Right atrium auricular region (tissue), 2 donors: ENCODE data around the gene RLN1. TPM values are rescaled to one million over a fixed set of nuclear protein-coding genes. Genes with fewer than 3 reads are reported as not detected.
"Not testable (repeated sequence)": the region's sequence is repeated elsewhere in the genome, so short reads cannot be mapped to it uniquely, and the experiment has no call there.

ENCODE experiments used
- DNase-seq: peaks from one replicate; pipeline ENCODE4 v3.0.0-alpha.2; 2019; ENCODE audit warnings: low spot score
- H3K27ac ChIP-seq, 2 donors: fragments of 200-600 bp; sonication (generic); 1 replicate in 1 of 2; 2 replicates in 1 of 2; pipeline ENCODE4 v1.5.1; 2016 to 2019
- H3K27me3 ChIP-seq, 2 donors: fragments of 200-600 bp; sonication (generic); one replicate each; pipeline versions ENCODE4 v1.5.1 to v1.6.0; 2017 to 2019
- H3K36me3 ChIP-seq: fragments of 200-600 bp; sonication (generic); one replicate; pipeline ENCODE4 v1.5.1; 2016
- H3K4me1 ChIP-seq, 2 donors: fragments of 200-600 bp; sonication (generic); one replicate each; pipeline versions ENCODE4 v1.5.1 to v1.6.0; 2017 to 2019
- H3K4me3 ChIP-seq, 2 donors: fragments of 200-600 bp; sonication (generic); 1 replicate in 1 of 2; 2 replicates in 1 of 2; pipeline ENCODE4 v1.5.1; 2017 to 2019; ENCODE audit warnings: mild to moderate bottlenecking in 1 of 2, moderate library complexity in 1 of 2
- H3K9me3 ChIP-seq, 2 donors: fragments of 200-600 bp; sonication (generic); one replicate each; pipeline ENCODE4 v1.5.1; 2019
- total RNA-seq, 2 donors: library from RNA; depleted of rRNA; stranded (reverse); fragments of >200 nt; gene quantifications; one replicate each; pipeline ENCODE4 v1.1.0, GENCODE V29; 2016
- TF ChIP-seq, protein P1 (sequence below), 2 donors: fragments of 200-600 bp; sonication (generic); IDR thresholded peaks; one replicate each; pipeline ENCODE4 v1.5.1; 2019; ENCODE audit warnings: antibody characterized with exemption in 2 of 2

The RLN1 gene
- total RNA-seq, 2 donors from 2014 or later, result 0.71 TPM; not detected in 1

GRCh38 chr9:5336688-5337087 is 3.0 kb downstream of the RLN1 start:
- Histone ChIP-seq H3K4me3 (no peak overlapping the region), H3K9me3 (no peaks in the 10 kb centered on the region), H3K4me1 (peaks cover 0 to 3% of the 10 kb centered on the region in 2 donors), H3K27me3 (no peaks in the 10 kb centered on the region), H3K36me3 (no peaks in the 10 kb centered on the region), H3K27ac (no peak overlapping the region)
- TF ChIP-seq, protein P1, sequence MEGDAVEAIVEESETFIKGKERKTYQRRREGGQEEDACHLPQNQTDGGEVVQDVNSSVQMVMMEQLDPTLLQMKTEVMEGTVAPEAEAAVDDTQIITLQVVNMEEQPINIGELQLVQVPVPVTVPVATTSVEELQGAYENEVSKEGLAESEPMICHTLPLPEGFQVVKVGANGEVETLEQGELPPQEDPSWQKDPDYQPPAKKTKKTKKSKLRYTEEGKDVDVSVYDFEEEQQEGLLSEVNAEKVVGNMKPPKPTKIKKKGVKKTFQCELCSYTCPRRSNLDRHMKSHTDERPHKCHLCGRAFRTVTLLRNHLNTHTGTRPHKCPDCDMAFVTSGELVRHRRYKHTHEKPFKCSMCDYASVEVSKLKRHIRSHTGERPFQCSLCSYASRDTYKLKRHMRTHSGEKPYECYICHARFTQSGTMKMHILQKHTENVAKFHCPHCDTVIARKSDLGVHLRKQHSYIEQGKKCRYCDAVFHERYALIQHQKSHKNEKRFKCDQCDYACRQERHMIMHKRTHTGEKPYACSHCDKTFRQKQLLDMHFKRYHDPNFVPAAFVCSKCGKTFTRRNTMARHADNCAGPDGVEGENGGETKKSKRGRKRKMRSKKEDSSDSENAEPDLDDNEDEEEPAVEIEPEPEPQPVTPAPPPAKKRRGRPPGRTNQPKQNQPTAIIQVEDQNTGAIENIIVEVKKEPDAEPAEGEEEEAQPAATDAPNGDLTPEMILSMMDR (IDR thresholded peaks at IDR 0.05), result no peak
- no peak for DNase-seq

DNA sequence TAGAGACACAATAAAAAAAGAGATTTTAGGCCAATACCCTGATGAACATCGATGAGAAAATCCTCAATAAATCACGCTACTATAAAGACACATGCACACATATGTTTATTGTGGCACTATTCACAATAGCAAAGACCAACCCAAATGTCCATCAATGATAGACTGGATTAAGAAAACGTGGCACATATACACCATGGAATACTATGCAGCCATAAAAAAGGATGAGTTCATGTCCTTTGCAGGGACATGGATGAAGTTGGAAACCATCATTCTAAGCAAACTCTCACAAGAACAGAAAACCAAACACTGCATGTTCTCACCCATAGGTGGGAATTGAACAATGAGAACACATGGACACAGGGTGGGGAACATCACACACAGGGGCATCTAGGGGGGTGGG is 8.4 kb downstream of the RLN1 start:
- H3K4me1 ChIP-seq, DNase-seq, H3K27me3 ChIP-seq, H3K36me3 ChIP-seq, H3K9me3 ChIP-seq, H3K27ac ChIP-seq, H3K4me3 ChIP-seq: not testable (repeated sequence)

- DNase-seq, result no peak
- Histone ChIP-seq H3K27ac (no peak overlapping the region), H3K36me3 (no peaks in the 10 kb centered on the region), H3K27me3 (no peaks in the 10 kb centered on the region), H3K4me1 (no peaks in the 10 kb centered on the region), H3K4me3 (peak overlapping the region in 1 of 2 donors; percentile 7), H3K9me3 (no peaks in the 10 kb centered on the region)
- TF ChIP-seq, protein P1 (IDR thresholded peaks at IDR 0.05), result no peak
Measured at GRCh38 chr9:5326893-5327548, 12.7 kb downstream of the RLN1 start.

GRCh38 chr9:5326187-5326586 is 13.5 kb downstream of the RLN1 start:
- DNase-seq, result no peak
- TF ChIP-seq, protein P1 (IDR thresholded peaks at IDR 0.05), result no peak
- Histone ChIP-seq H3K36me3 (no peaks in the 10 kb centered on the region), H3K9me3 (no peaks in the 10 kb centered on the region), H3K27ac (no peak overlapping the region), H3K4me1 (no peaks in the 10 kb centered on the region), H3K27me3 (no peaks in the 10 kb centered on the region), H3K4me3 (no peak overlapping the region)

DNA sequence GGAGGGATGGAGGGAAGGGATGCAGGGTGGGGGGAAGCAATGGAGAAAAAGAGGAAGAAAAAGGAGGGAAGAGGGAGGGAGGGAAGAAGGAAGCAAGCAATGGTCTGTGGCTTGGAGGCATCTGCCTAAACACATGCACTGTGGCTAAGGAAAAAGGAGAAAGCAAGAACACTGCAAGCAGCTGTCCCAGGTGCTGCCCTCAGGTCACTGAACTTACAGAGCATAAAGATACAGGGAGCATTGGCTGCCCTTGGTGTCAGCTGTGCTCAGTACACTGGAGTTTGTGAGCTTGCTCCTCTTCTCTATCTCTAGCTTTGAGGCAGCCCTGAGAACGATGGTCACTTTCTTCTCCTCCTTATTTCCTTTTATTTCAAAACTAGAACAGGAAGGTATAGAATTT is 18.1 kb downstream of the RLN1 start:
- not testable (repeated sequence) for H3K4me3 ChIP-seq, H3K9me3 ChIP-seq, H3K36me3 ChIP-seq, H3K4me1 ChIP-seq, H3K27me3 ChIP-seq, H3K27ac ChIP-seq, DNase-seq

DNA sequence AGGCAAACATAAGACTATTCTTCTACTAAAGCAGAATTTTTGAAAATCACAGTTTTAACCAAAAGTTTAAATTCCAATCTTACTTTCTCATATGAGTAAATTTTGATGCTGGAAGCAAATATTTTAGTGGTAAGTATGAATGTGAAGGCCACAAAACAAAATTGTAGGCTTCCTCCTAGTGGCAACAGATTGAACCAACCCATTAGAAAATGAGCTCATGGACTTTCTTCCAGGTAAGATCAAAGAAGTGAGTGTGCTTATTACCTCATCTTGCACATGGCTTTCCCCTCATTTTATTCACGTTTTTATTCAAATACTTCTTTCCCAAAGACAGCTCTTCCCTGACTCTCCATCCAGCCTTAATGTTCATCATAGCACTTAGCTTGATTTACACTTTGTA is 18.6 kb downstream of the RLN1 start:
- Histone ChIP-seq H3K27me3 (no peaks in the 10 kb centered on the region), H3K4me1 (no peaks in the 10 kb centered on the region), H3K27ac (no peak overlapping the region), H3K9me3 (peaks cover 0 to 6% of the 10 kb centered on the region in 2 donors), H3K4me3 (no peak overlapping the region), H3K36me3 (no peaks in the 10 kb centered on the region)
- TF ChIP-seq, protein P1 (IDR thresholded peaks at IDR 0.05), result no peak
- no peak for DNase-seq

DNA sequence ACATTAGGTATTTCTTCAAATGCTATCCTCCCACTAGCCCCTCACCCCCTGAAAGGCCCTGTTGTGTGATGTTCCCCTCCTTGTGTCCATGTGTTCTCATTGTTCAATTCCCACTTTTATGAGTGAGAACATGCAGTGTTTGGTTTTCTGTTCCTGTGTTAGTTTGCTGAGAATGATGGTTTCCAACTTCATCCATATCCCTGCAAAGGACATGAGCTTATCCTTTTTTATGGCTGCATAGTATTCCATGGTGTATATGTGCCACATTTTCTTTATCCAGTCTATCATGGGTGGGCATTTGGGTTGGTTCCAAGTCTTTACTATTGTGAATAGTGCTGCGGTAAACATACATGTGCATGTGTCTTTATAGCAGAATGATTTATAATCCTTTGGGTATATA is 23.3 kb downstream of the RLN1 start:
- not testable (repeated sequence) for H3K4me1 ChIP-seq, DNase-seq, H3K4me3 ChIP-seq, H3K27ac ChIP-seq, H3K36me3 ChIP-seq, H3K27me3 ChIP-seq
- H3K9me3 ChIP-seq, result peaks cover 0 to 21% of the 10 kb centered on the region in 2 donors
